Measurements from ENCODE around the gene KRTAP4-5.
"Not testable (repeated sequence)": the region's sequence is repeated elsewhere in the genome, so short reads cannot be mapped to it uniquely, and the experiment has no call there.

KRTAP4-5 gene

DNA sequence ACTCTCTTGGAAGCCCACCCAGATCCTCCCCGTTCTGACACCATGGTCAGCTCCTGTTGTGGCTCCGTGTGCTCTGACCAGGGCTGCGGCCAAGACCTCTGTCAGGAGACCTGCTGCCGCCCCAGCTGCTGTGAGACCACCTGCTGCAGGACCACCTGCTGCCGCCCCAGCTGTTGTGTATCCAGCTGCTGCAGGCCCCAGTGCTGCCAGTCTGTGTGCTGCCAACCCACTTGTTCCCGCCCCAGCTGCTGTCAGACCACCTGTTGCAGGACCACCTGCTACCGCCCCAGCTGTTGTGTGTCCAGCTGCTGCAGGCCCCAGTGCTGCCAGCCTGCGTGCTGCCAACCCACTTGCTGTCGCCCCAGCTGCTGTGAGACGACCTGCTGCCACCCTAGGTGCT, 44.3 kb downstream of the KRTAP4-5 start, which contains the start of gene KRTAP4-9:
TSS of gene KRTAP4-9 (plus strand) at position 43 of the 400 bp plus-strand sequence. CDS start at position 43, 0 bp downstream.
- not testable (repeated sequence) for DNase-seq

DNA sequence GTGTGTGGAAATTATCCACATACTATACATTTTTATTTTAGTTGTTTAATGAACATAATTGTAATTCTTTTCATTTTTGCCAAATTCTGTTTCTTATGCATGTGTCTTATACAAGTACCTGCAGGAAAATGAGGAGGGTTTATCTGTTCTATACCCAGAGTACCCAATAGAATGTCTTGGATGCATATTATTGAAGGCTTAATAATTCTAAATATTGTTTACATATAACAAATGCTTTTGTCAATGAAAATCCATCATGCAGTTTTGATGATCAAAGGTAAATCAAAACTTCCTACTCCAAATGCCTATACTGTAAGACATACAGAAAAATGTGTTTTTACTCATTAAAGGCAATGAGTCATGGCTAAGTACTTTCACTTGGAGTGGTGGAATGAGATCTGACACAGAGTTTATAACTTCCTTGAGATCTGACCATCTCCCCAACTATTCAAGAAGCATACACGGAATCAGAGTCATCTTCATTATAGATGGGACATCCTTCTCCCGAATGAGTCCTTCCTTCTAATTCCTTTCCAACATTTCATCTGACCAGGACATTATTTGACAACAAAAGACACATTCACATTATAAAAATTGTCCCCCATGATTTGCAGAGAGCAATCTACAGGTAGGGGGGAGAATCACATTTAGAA, 45.1 kb downstream of the KRTAP4-5 start:
- DNase-seq, result not testable (repeated sequence)

DNA sequence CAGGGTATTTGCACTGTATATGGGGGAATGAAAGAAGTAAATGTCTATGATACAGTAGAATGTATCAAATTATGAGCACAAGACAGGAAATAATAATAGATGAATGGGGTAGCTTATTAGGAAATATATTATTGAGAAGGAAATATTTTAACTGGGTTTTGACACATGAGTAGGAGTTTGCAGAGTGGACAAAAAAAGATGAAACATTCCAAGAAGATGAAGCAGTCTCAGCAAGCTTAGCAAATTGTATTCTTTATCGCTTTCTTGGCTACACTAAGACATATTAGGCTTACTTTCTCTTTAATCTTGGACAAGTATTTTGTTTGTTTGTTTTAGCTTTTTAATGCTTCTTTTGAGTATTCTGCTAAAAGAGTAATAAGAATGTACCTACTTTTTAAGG, 45.7 kb downstream of the KRTAP4-5 start:
- no peak for DNase-seq

DNA sequence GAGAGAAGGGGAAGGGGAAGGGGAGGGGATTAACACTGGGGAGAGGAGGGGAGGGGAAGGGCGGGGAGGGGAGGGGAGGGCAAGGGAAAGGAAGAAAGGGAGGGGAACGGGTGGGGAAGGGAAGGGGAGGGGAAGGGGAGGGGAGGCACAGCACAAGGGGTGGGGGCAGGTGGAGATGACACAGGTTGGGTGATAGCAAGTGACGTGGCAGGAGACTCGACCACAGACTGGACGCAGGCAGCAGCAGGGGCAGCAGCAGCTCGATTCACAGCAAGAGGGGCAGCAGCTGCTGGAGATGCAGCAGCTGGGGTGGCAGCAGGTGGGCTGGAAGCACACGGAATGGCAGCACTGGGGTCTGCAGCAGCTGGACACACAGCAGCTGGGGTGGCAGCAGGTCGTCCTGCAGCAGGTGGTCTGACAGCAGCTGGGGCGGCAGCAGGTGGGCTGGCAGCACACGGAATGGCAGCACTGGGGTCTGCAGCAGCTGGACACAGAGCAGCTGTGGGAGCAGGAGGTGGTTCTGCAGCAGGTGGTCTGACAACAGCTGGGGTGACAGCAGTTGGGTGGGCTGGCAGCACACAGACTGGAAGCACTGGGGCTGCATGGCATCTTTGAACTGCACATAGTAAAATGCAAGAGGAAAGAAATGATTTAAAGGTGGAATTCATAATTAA, 47.9 kb downstream of the KRTAP4-5 start, which contains the start of gene KRTAP4-16:
TSS of gene KRTAP4-16 (minus strand) at position 624 of the 674 bp plus-strand sequence. CDS start at position 624, 0 bp downstream.
- no peak for DNase-seq

DNA sequence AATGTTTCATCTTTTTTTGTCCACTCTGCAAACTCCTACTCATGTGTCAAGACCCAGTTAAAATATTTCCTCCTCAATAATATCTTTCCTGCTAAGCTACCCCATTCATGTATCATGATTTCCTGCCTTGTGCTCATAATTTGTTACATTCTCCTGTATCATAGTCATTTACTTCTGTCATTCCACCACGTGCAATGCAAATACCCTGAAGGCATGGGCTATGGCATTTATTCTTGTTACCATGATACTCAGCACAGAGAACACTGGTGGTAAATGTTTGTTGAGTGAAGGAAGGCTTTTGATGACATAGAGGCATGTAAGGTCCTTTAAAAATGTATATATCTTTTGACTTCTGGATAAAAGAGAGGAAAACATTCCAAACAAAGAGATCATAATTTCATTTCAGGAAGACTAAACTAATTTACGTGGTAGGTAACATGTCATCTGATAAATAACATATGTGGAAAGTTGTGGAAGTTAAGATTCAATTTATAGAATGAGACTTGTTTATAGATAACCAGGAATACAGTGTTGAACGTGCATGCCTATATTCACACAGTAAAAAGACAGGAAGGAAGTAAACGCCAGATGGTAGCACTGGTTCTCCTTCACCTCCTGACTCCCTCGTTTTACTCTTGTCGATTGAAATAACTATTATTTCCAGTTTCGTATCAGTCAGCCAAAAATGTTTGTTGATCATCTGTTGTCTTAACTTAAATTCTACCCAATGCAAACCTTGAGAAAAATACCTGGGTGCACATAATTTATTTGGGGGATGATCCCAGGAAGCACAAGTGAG, 49.7 kb downstream of the KRTAP4-5 start:
- DNase-seq, result not testable (repeated sequence)

Data from NCI-H1092 treated with DMSO at 0.1 percent for 48 hours (cell line).